Neutrophil (primary cell): ENCODE data around the gene MYOF.

Experiments used
- H3K27ac ChIP-seq: fragments of 200-600 bp; sonication (generic); 2 replicates; pipeline ENCODE4 v1.5.1; 2016; ENCODE audit warnings: mild to moderate bottlenecking, moderate library complexity
- H3K27me3 ChIP-seq: fragments of 200-600 bp; sonication (generic); 2 replicates; pipeline ENCODE4 v1.6.0; 2016; ENCODE audit warnings: mild to moderate bottlenecking
- H3K36me3 ChIP-seq: fragments of 200-600 bp; sonication (generic); 2 replicates; pipeline ENCODE4 v1.5.1; 2017
- H3K4me1 ChIP-seq, 2 experiments: fragments of 200-600 bp in 1 of 2; sonication (generic) in 1 of 2; 1 replicate in 1 of 2; 2 replicates in 1 of 2; pipeline versions ENCODE4 v1.5.1 to v1.6.1; 2013 to 2016; ENCODE audit warnings: low read depth in 1 of 2, low read length in 1 of 2, mild to moderate bottlenecking in 1 of 2, moderate library complexity in 1 of 2; ENCODE audit not compliant: control insufficient read depth in 1 of 2, insufficient read depth in 1 of 2
- H3K4me3 ChIP-seq, 2 experiments: fragments of 200-600 bp in 1 of 2; sonication (generic) in 1 of 2; 1 replicate in 1 of 2; 2 replicates in 1 of 2; pipeline ENCODE4 v1.5.1; 2013 to 2016; ENCODE audit warnings: low read depth in 1 of 2, low read length in 1 of 2, mild to moderate bottlenecking in 1 of 2, moderate library complexity in 1 of 2
- H3K9me3 ChIP-seq: fragments of 200-600 bp; sonication (generic); 2 replicates; pipeline ENCODE4 v1.5.1; 2016
- CTCF ChIP-seq: fragments of 200-600 bp; sonication (generic); IDR thresholded peaks from 2 replicates; pipeline ENCODE4 v1.5.1; 2016; ENCODE audit warnings: antibody characterized with exemption

The MYOF gene

DNA sequence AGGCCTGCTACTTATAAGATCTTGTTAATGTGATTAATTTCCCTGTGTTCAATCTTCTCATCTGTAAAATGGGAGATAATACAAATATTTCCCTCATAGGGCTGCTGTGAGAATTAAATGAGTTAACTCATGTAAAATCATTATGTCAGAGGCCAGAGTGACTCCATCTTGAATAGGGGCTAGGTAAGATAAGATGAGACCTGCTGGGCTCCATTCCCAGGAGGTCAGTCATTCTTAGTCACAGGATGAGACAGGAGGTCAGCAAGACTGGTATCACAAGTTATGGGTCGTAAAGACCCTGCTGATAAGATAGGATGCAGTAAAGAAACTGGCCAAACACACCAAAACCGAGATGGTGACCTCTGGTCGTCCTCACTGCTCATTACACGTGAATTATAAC, 207.7 kb downstream of the MYOF start:
- Histone ChIP-seq H3K27ac (no peak overlapping the region), H3K9me3 (no peaks in the 10 kb centered on the region), H3K36me3 (no peaks in the 10 kb centered on the region), H3K4me3 (no peak overlapping the region), H3K27me3 (no peaks in the 10 kb centered on the region), H3K4me1 (no peaks in the 10 kb centered on the region)
- no peak for TF ChIP-seq CTCF

- no peaks in the 10 kb centered on the region for H3K4me1 ChIP-seq
- no peak overlapping the region for H3K4me3 ChIP-seq
- H3K27me3 ChIP-seq: no peaks in the 10 kb centered on the region
- no peak overlapping the region for H3K27ac ChIP-seq
- no peaks in the 10 kb centered on the region for H3K36me3 ChIP-seq
- TF ChIP-seq CTCF: no peak
- H3K9me3 ChIP-seq: no peaks in the 10 kb centered on the region
Observed at GRCh38 chr10:93272884-93273675, 209.1 kb downstream of the MYOF start.

GRCh38 chr10:93271347-93271746, 210.8 kb downstream of the MYOF start:
- no peak overlapping the region for H3K4me3 ChIP-seq
- H3K27me3 ChIP-seq: no peaks in the 10 kb centered on the region
- no peak overlapping the region for H3K27ac ChIP-seq
- H3K36me3 ChIP-seq: no peaks in the 10 kb centered on the region
- no peaks in the 10 kb centered on the region for H3K4me1 ChIP-seq
- H3K9me3 ChIP-seq: no peaks in the 10 kb centered on the region
- TF ChIP-seq CTCF: no peak

DNA sequence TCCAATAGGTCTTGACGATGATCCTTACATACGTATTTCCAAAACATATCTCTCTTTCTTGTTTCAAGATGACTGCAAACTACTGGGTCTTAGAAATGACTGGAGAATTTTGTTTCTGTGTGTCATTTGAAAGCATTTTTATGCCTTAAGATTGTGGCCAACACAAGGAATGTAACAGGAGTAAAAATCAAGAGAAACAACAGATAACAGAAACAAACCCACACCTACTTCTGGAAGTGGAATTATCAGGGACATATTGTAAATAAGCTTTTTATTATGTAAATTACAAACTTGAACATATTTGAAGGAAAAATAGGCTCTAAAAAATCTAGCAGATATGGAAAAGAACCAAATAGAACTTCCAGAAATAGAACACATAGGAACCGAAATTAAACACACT, 212.9 kb downstream of the MYOF start:
- no peak overlapping the region for H3K27ac ChIP-seq
- H3K27me3 ChIP-seq: no peaks in the 10 kb centered on the region
- H3K4me3 ChIP-seq: no peak overlapping the region
- no peaks in the 10 kb centered on the region for H3K36me3 ChIP-seq
- no peaks in the 10 kb centered on the region for H3K9me3 ChIP-seq
- no peak for TF ChIP-seq CTCF
- H3K4me1 ChIP-seq: no peaks in the 10 kb centered on the region

GRCh38 chr10:93268021-93268420, 214.1 kb downstream of the MYOF start:
- no peaks in the 10 kb centered on the region for H3K27me3 ChIP-seq
- TF ChIP-seq CTCF: no peak
- H3K4me3 ChIP-seq: no peak overlapping the region
- H3K4me1 ChIP-seq: no peaks in the 10 kb centered on the region
- no peaks in the 10 kb centered on the region for H3K36me3 ChIP-seq
- H3K9me3 ChIP-seq: no peaks in the 10 kb centered on the region
- H3K27ac ChIP-seq: no peak overlapping the region
